Thyroid gland (tissue), 4 donors: ENCODE measurements around the gene CFAP46.

ENCODE experiments used
- CTCF ChIP-seq, 6 experiments: fragments of 200-600 bp in 3 of 6; fragments of 450-650 bp in 3 of 6; sonication (generic) in 3 of 6; IDR thresholded peaks; one replicate each; pipeline ENCODE4 v1.5.1; 2016 to 2019; ENCODE audit warnings: antibody characterized with exemption in 6 of 6, mild to moderate bottlenecking in 2 of 6, inconsistent platforms in 1 of 6, moderate library complexity in 1 of 6
- POLR2A ChIP-seq, 2 donors: fragments of 450-650 bp; IDR thresholded peaks; one replicate each; pipeline ENCODE4 v1.6.1; 2017; ENCODE audit warnings: antibody characterized with exemption in 2 of 2, mild to moderate bottlenecking in 2 of 2, moderate library complexity in 1 of 2

- TF ChIP-seq CTCF (IDR thresholded peaks at IDR 0.05): no peak
- TF ChIP-seq POLR2A (IDR thresholded peaks at IDR 0.05): no peak
These were observed 1.4 kb downstream of the CFAP46 start for GRCh38 chr10:132940791-132941465.
